HCT116 (cell line): ENCODE data around the gene RASA2.

Experiments
- JUND ChIP-seq: IDR thresholded peaks from 2 replicates; pipeline ENCODE4 v1.6.1; 2012
- POLR2A ChIP-seq: IDR thresholded peaks from 2 replicates; pipeline ENCODE4 v1.7.0; 2011; ENCODE audit warnings: borderline replicate concordance; ENCODE audit not compliant: insufficient read depth, insufficient read length; ENCODE audit errors: extremely low read depth
- TF ChIP-seq, protein P1 (sequence below): IDR thresholded peaks from 2 replicates; pipeline ENCODE4 v1.6.1; 2012

DNA sequence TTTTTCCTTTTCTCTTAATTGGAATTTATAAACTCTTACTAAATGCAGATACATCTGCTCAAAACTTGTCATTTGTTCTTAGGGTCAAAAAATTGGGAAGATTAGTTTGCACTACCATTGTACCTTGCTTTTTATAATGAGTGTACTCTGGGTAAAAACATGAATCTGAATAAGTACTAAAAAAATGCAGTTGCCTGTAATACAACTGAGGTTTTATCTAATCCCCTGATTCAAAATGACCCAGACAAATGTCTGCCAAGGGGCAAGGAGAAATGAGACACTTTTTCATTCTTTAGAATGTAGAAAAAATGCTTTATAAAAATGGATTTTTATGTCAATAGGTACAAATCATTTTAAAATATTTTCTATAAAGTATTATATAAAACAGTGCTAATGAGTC lies 42.4 kb downstream of the RASA2 start:
- TF ChIP-seq JUND = no peak
- TF ChIP-seq, protein P1, sequence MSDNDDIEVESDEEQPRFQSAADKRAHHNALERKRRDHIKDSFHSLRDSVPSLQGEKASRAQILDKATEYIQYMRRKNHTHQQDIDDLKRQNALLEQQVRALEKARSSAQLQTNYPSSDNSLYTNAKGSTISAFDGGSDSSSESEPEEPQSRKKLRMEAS = no peak
- TF ChIP-seq POLR2A = no peak
